Neutrophil (primary cell): ENCODE measurements around the gene ZSWIM9.

ENCODE experiments used
- H3K27ac ChIP-seq: fragments of 200-600 bp; sonication (generic); 2 replicates; pipeline ENCODE4 v1.5.1; 2016; ENCODE audit warnings: mild to moderate bottlenecking, moderate library complexity
- H3K27me3 ChIP-seq: fragments of 200-600 bp; sonication (generic); 2 replicates; pipeline ENCODE4 v1.6.0; 2016; ENCODE audit warnings: mild to moderate bottlenecking
- H3K36me3 ChIP-seq: fragments of 200-600 bp; sonication (generic); 2 replicates; pipeline ENCODE4 v1.5.1; 2017
- H3K4me1 ChIP-seq, 2 experiments: fragments of 200-600 bp in 1 of 2; sonication (generic) in 1 of 2; 1 replicate in 1 of 2; 2 replicates in 1 of 2; pipeline versions ENCODE4 v1.5.1 to v1.6.1; 2013 to 2016; ENCODE audit warnings: low read depth in 1 of 2, low read length in 1 of 2, mild to moderate bottlenecking in 1 of 2, moderate library complexity in 1 of 2; ENCODE audit not compliant: control insufficient read depth in 1 of 2, insufficient read depth in 1 of 2
- H3K4me3 ChIP-seq, 2 experiments: fragments of 200-600 bp in 1 of 2; sonication (generic) in 1 of 2; 1 replicate in 1 of 2; 2 replicates in 1 of 2; pipeline ENCODE4 v1.5.1; 2013 to 2016; ENCODE audit warnings: low read depth in 1 of 2, low read length in 1 of 2, mild to moderate bottlenecking in 1 of 2, moderate library complexity in 1 of 2
- H3K9me3 ChIP-seq: fragments of 200-600 bp; sonication (generic); 2 replicates; pipeline ENCODE4 v1.5.1; 2016
- TF ChIP-seq, protein P1 (sequence below): fragments of 200-600 bp; sonication (generic); IDR thresholded peaks from 2 replicates; pipeline ENCODE4 v1.5.1; 2016; ENCODE audit warnings: antibody characterized with exemption

ZSWIM9 gene

GRCh38 chr19:48183356-48183755, 12.9 kb downstream of the ZSWIM9 start:
- no peak overlapping the region for H3K27ac ChIP-seq
- TF ChIP-seq, protein P1, sequence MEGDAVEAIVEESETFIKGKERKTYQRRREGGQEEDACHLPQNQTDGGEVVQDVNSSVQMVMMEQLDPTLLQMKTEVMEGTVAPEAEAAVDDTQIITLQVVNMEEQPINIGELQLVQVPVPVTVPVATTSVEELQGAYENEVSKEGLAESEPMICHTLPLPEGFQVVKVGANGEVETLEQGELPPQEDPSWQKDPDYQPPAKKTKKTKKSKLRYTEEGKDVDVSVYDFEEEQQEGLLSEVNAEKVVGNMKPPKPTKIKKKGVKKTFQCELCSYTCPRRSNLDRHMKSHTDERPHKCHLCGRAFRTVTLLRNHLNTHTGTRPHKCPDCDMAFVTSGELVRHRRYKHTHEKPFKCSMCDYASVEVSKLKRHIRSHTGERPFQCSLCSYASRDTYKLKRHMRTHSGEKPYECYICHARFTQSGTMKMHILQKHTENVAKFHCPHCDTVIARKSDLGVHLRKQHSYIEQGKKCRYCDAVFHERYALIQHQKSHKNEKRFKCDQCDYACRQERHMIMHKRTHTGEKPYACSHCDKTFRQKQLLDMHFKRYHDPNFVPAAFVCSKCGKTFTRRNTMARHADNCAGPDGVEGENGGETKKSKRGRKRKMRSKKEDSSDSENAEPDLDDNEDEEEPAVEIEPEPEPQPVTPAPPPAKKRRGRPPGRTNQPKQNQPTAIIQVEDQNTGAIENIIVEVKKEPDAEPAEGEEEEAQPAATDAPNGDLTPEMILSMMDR, result no peak
- no peaks in the 10 kb centered on the region for H3K27me3 ChIP-seq
- no peaks in the 10 kb centered on the region for H3K9me3 ChIP-seq
- no peaks in the 10 kb centered on the region for H3K4me1 ChIP-seq
- H3K36me3 ChIP-seq, result peaks cover 22% of the 10 kb centered on the region
- H3K4me3 ChIP-seq, result no peak overlapping the region

DNA sequence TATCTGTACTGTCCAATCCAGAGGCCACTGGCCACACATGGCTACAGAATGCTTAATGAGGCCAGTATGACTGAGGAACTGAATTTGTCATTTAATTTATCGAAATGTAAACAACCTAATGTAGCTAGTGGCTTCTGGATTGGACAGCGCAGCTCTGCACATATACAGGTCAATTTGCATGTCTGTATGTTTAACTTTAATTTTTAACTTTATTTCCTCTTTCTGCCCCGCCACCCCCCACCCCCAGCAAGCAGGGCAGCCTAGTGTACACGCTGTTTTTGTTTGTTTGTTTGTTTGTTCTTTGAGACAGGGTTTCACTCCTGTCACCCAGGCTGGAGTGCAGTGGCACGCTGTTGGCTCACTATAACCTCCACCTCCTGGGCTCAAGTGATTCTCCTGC, 15.5 kb downstream of the ZSWIM9 start:
- no peak overlapping the region for H3K27ac ChIP-seq
- H3K36me3 ChIP-seq, result peaks cover 19% of the 10 kb centered on the region
- H3K4me1 ChIP-seq, result no peaks in the 10 kb centered on the region
- no peak overlapping the region for H3K4me3 ChIP-seq
- TF ChIP-seq, protein P1, result no peak
- no peaks in the 10 kb centered on the region for H3K27me3 ChIP-seq
- no peaks in the 10 kb centered on the region for H3K9me3 ChIP-seq

DNA sequence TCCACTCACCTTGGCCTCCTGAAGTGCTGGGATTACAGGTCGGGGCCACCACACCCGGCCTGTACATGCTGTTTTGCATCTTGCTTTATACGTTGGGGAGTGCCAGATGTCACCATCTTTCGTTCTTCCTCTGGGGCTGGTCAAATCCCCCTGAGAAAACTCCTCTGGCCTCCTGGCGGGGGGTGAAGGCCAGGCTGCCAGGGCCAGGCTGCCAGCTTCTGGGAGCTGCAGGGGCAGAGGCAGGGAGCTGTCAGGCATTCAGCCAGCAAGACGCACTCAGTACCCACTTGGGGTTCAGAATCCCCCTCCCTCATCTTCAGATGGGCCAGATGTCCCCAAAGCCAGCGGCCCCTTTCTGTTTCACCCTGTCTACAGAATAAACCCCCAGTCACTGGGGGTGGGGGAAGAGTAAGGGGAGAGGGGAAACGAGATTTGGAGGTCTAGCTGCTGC, 16.1 kb downstream of the ZSWIM9 start:
- H3K9me3 ChIP-seq, result no peaks in the 10 kb centered on the region
- TF ChIP-seq, protein P1, result no peak
- no peaks in the 10 kb centered on the region for H3K27me3 ChIP-seq
- no peak overlapping the region for H3K4me3 ChIP-seq
- no peak overlapping the region for H3K27ac ChIP-seq
- H3K36me3 ChIP-seq, result peaks cover 23% of the 10 kb centered on the region
- no peaks in the 10 kb centered on the region for H3K4me1 ChIP-seq

DNA sequence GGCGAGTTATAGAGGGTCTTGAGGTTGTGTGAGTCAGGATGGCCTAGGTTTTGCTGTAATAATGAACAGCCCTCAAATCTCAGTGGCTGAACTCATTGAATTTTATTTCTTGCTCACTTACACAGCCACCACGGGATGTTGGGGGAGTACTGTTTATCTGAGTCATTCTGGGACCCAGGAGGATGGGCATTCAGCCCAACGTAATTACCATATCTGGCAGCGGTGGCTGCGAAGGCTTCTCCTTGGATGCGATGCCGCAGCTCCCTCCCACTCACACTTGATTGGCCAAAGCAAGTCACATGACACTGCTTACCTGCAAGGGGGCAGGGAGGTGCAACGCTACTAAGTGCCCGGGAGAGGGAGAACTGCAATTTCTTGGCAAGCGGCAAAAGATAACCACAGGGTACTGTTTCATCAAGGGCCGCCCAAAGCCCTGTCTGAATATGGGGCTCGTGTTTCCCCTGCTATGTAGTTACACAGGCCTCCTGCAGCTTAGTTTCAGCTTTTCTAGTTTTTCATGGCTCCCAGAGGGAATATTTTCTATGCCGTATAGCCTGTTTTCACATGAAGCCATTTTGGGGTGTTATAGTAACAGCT, 19.9 kb downstream of the ZSWIM9 start:
- no peak overlapping the region for H3K27ac ChIP-seq
- H3K9me3 ChIP-seq, result no peaks in the 10 kb centered on the region
- H3K36me3 ChIP-seq, result peaks cover 15% of the 10 kb centered on the region
- TF ChIP-seq, protein P1, result no peak
- no peaks in the 10 kb centered on the region for H3K27me3 ChIP-seq
- H3K4me1 ChIP-seq, result no peaks in the 10 kb centered on the region
- H3K4me3 ChIP-seq, result no peak overlapping the region

GRCh38 chr19:48190885-48191284, 20.4 kb downstream of the ZSWIM9 start:
- Histone ChIP-seq H3K4me3 (no peak overlapping the region), H3K27me3 (no peaks in the 10 kb centered on the region), H3K9me3 (no peaks in the 10 kb centered on the region), H3K36me3 (peaks cover 10% of the 10 kb centered on the region), H3K27ac (no peak overlapping the region), H3K4me1 (no peaks in the 10 kb centered on the region)
- TF ChIP-seq, protein P1, result no peak
